GM19023 (cell line): Measurements from ENCODE around the gene SYAP1.
"Not testable (repeated sequence)": the region's sequence is repeated elsewhere in the genome, so short reads cannot be mapped to it uniquely, and the experiment has no call there.

ENCODE experiments used
- ATAC-seq: cut with Tn5 transposase; IDR thresholded peaks from one replicate; pipeline ENCODE4 v1.9.1; 2021; ENCODE audit warnings: mild to moderate bottlenecking, moderate library complexity; ENCODE audit not compliant: unreplicated experiment

SYAP1 gene

GRCh38 chrX:16722481-16722880 is 3.1 kb downstream of the SYAP1 start:
- ATAC-seq, result no peak

DNA sequence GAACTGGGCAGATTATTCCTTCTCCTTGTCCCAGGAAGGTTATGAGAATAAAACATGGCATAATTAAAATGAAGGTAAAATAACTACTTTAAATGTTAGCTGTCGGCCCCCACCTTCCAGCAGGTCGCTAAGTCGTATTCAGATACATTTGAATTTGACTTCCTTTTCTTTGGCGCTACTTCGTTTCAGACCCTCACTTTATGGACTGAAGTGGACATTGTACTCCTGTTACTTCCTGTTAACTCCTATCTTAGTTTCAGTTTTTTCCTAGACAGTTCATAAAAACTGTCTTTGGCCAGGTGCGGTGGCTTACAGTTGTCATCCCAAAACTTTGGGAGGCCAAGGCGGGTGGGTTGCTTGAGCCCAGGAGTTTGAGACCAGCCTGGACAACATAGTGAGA is 5.7 kb downstream of the SYAP1 start:
- no peak for ATAC-seq

DNA sequence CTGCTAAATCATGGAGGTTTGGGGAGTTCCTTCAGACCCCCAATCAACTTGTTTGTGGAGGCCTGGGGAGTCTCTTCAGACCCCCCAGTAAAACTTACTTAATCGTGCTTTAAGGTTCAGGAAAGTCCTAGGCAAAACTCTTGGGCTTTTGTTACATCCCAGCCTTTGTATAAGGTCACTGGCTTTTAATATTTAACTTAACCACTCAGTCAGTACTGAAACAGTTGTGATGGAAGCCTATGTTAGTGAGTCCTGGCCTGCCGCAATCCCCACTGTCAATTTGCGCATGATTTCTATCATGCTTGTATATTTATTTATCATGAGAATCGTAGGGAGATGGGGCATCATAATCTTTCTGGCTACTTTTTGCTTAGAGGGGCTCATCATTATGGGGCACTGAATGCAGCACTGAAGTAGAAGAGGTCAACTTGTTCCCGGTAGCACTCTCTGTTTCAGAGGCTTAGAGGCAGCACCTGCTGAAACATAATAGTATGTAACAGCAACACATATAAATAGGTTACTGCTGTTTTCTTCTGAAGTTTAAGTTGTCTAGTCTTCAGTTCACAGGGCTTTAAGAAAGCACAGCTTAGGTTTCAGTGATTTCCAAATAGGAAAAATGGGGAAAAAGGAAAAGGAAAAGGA is 7.1 kb downstream of the SYAP1 start:
- ATAC-seq, result peak; percentile 86

- ATAC-seq, result no peak
These were observed 8.2 kb downstream of the SYAP1 start for GRCh38 chrX:16727637-16728036.

- no peak for ATAC-seq
These were observed 11.0 kb downstream of the SYAP1 start for GRCh38 chrX:16730450-16730849.

GRCh38 chrX:16733013-16733412 is 13.6 kb downstream of the SYAP1 start:
- no peak for ATAC-seq

- no peak for ATAC-seq
These were observed 17.6 kb downstream of the SYAP1 start for GRCh38 chrX:16737024-16737423.

- no peak for ATAC-seq
These were observed 20.2 kb downstream of the SYAP1 start for GRCh38 chrX:16739574-16739973.

DNA sequence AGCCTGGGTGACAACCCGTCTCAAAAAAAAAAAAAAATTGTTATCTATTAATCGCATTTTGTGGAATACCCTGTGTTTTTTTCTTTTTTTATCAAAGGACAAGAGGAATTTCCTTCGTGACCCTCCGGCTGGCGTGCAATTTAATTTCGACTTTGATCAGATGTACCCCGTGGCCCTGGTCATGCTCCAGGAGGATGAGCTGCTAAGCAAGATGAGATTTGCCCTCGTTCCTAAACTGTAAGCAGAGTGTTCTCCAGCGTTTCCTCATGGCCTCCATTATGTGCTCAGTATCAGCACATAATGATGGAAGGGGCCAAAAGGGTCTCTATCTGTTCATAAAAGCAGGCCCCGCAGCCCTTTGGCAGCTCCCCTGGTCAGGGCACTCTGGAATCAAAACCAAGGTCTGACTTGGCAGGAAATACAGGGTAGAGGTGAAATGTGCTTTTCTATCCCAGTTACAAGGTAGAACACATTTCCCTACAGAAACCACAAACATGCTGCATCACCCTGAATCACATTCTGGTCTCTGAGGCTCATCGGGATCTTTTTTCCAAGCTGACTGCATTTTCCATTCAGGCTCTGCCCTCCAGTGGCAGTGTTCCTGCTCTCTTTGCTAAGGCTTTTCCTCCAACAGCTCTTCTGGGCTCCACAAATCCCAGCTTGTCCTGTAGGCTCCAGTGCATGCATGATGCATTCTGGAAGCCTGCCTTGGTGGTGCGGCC is 24.4 kb downstream of the SYAP1 start:
- no peak for ATAC-seq

- no peak for ATAC-seq
These were observed 25.7 kb downstream of the SYAP1 start for GRCh38 chrX:16745102-16745501.

DNA sequence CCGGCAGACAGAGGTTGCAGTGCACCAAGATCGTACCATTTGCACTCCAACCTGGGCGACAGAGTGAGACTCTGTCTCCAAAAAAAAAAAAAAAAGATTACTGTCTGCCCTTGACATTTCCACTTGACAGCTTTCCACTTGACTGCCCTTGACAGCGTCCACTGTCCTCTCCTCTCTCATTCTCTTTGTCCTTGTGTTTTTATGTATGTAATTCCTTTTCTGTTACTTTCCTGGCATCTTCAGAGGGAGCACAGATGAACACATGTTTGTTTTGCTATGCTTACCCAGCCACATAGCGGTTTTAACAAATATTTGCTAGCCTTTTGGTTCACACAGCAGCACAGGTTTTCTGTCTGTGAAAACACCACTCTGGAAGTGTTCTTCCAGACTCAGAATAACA is 26.2 kb downstream of the SYAP1 start:
- ATAC-seq, result no peak

GRCh38 chrX:16748425-16748824 is 29.0 kb downstream of the SYAP1 start:
- no peak for ATAC-seq

DNA sequence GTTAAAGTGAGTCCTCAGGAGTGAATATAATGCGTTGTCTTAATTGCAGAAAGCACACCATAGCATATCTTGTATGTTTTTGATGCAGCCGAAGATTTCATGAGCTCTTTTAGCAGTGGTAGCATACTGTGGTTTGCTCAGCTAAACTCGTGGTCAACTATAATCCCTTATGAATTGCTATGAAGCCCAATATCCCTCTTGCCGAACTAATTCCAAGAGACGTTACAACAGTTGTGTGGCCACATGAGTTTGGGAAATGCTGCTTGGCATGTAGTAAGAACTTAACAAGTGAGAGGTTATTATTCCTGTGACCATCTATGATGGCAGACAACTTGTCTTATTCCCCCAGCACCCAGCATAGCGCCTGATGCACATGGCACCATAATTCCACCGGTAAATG is 30.7 kb downstream of the SYAP1 start:
- ATAC-seq, result no peak

DNA sequence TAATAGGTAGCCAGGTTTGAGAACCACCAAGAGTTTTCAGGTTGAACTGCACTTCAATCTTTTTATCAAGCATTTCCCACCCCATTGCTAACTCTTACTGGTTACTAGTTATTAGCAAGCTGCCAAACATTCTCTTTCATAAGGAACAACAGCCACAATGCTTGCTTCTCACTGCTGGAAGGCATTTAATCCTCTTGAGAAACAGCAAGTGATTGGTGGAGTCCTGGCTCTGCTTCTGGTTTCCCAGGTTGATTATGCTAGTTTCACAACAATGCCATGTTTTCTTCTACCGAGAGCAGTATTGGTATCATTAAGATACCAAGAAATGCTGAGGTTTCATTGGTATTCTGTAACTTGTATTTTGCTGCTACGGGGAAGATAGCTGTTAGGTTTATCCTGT is 34.6 kb downstream of the SYAP1 start:
- ATAC-seq, result no peak

DNA sequence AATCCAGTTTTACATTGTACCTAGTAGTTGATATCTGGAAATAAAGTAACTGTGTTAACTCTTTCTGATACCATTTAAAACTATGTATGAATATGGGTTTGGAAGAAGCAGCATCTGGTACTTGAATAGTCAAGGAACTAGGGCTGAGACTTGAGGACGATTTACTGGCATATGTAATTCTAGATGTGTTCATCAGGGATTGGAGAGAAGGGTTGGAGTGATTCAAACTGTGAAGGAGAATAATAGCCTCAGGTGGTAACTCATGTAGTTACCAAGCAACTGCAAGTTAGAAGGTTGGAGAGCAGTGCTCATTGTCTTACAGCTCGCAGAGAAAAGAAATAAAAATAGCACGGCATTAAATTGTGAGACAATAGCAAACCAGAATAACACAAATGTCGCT is 37.3 kb downstream of the SYAP1 start:
- no peak for ATAC-seq

GRCh38 chrX:16761500-16761899 is 42.1 kb downstream of the SYAP1 start:
- ATAC-seq, result not testable (repeated sequence)

GRCh38 chrX:16762579-16762978 is 43.2 kb downstream of the SYAP1 start:
- ATAC-seq, result no peak

GRCh38 chrX:16765594-16765993 is 46.2 kb downstream of the SYAP1 start:
- no peak for ATAC-seq

DNA sequence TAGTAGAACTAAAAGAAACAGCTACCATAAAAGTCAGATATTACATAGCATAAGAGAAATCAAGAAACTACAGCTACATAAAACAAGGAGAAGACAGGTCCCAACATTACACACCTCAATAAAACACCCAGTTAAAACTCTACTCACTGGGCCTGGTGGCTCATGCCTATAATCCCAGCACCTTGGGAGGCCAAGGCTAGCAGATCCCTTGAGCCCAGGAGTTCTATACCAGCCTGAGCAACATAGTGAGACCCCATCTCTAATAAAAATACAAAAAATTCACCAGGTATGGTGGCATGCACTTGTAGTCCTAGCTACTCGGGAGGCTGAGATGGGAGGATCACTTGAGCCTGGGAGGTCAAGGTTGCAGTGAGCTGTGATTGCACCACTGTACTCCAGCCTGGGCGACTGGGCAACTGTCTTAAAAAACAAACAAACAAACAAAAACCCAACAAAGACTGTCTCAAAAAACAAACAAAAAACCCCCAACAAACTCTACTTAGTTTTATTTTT is 51.6 kb downstream of the SYAP1 start:
- no peak for ATAC-seq

DNA sequence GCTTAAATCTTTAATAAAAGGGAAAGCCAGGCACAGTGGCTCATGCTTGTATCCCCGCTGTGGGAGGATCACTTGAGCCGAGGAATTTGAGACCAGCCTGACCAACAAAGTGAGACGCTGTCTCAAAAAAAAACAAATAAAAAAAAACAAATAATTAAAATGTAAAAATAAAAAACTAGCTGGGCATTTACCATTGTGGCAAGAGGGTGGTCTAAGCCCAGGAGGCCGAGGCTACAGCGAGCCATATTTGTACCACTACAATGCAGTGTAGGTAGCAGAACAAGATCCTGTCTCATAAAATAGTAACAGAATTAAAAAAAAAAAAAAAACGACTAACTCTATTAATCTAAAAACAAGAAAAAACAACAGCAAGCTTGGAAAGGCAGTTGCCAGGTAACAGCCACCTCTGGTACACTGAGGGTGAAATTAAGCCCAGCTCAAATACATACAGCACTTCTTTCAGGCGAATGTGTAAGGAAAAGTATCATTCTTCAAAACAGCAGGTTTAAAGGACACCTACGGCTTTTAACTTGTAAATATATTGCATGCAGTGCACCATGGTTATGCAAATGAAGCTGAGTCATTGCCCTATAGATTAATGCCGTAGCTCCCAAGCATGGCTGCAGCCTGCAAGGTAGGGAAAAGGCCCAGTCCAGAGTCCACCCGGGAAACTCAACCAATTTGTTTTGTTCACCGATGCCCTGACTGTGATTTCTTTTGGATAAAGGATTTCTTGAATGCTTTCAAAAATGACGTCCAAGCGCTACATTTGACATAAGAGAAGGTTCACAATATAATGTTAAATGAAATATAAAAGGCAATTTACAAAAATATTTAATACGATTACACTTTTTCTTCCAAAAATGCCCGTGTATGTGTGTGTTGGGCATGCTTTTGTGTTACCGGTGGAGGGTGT is 52.3 kb downstream of the SYAP1 start:
- ATAC-seq, result no peak

- no peak for ATAC-seq
These were observed 53.0 kb downstream of the SYAP1 start for GRCh38 chrX:16772460-16772859.
